VCaP (cell line): Measurements from ENCODE around the gene TMEM151A.
A peak's percentile ranks its signal among the peaks of the same experiment; 100 is the strongest.

ENCODE experiments used
- H3K27ac ChIP-seq: fragments of 450-650 bp; 2 replicates; pipeline ENCODE4 v1.5.1; 2017
- CTCF ChIP-seq: fragments of 450-650 bp; conservative IDR thresholded peaks from 2 replicates; pipeline ENCODE4 v1.5.1; 2017; ENCODE audit warnings: mild to moderate bottlenecking, moderate library complexity

TMEM151A gene

GRCh38 chr11:66282468-66283455 is 8.9 kb upstream of the TMEM151A start:
- TF ChIP-seq CTCF: peak; percentile 100
- peak overlapping the region; percentile 43 for H3K27ac ChIP-seq

GRCh38 chr11:66283461-66284105 is 8.1 kb upstream of the TMEM151A start:
- TF ChIP-seq CTCF: no peak

GRCh38 chr11:66284526-66285078 is 7.1 kb upstream of the TMEM151A start:
- peak overlapping the region; percentile 98; the same call in 1 of the 2 replicates for H3K27ac ChIP-seq
- TF ChIP-seq CTCF: no peak

More at GRCh38 chr11:66283461-66284105, 8.1 kb upstream of the TMEM151A start:
- H3K27ac ChIP-seq: peak overlapping the region; percentile 43; the same call in 1 of the 2 replicates

DNA sequence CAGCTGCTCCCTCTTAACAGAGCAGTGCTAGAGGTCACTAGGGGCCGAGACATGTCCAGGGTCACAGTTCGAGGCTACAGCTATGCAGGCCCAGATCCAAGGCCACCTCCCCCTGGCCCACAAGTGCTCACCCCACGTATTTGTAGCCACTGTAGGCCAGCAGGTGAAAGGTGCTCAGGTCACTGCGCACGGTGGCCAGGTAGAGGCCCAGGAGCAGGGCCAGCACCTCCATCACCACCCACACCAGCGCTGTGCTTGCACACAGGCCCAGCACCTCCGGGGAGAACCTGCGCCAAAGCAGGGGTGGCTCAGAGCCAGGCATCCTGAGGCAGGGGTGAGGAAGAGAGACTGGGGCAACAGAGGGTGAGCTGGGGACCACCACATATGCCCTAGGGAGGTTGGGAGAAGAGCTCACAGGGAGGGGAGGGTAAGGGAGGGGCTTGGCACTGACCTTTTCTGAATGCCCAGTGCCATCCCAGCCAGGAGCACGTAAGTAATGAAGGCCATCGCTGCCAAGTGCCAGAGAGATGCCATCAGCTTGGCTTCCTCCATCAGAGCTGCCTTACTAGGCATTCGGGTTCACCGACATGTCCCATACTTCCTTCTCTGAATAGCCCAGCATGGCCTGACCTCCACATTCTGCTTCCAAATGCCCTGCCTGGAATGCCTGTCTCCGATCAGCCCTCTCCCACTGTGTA is 6.3 kb upstream of the TMEM151A start:
- peak overlapping the region; percentile 98 for H3K27ac ChIP-seq
- no peak for TF ChIP-seq CTCF

DNA sequence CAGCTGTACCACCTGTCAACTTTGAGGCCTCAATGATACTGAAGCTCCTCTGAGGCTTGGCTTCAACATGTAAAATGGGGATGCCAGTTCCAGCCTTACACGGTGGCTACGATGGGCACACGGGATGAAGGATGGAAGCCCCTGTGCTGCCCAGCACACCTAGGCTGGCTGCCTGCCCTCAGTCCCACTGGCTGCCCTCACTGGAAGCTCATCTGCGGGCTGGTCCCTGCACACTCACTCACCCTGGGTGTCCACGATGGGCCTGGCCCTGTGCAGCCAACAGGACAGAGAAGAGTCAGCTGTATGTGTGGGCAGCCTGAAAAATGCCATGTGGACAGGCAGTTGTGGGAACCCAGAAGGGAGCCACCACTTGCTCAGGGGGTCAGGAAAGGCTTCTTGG is 5.0 kb upstream of the TMEM151A start:
- H3K27ac ChIP-seq: peak overlapping the region; percentile 98
- TF ChIP-seq CTCF: no peak

DNA sequence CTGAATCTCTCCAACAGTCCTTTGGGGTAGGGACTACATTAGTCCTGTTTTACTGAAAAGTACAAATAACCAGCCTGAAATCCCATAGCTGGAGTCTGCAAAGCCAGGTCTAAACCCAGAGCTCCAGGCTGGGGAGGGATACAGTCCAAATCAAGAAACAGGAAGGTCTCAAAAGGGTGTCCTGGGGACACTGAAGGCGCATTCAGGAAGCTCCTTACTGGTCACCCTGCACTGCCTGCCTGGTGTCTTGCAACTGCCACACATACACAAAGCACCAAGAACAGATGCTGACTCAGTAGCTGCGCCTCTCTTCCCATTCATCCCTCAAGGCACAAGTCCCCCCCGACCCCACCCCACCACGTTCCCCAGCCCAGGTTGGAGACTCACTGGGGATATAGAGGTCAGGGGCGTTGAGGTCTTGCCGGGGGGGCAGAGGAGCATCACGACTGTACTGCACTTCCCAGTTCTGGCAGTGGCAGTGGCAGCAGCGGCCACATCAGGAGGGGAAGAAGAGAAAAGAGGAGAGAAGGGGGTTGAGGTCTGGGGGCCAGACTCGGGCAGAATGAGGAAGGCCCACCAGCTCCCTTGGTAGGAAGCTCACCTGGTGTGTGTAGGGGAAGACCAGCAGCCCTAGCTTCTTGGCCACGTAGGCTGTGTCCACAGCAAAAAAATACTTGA is 4.3 kb upstream of the TMEM151A start:
- peak overlapping the region; percentile 98 for H3K27ac ChIP-seq
- no peak for TF ChIP-seq CTCF
